GM12878 (cell line): Measurements from ENCODE around the gene MANBA. TPM values are rescaled to one million over a fixed set of nuclear protein-coding genes. Genes with fewer than 3 reads are reported as not detected.

Experiments
- BHLHE40 ChIP-seq, 2 experiments: fragments of 450-650 bp in 1 of 2; IDR thresholded peaks; 2 replicates each; pipeline ENCODE4 v1.6.1; 2011 to 2017; ENCODE audit warnings: low read depth in 2 of 2, borderline replicate concordance in 1 of 2, improper control_type of control experiment in 1 of 2, low read length in 1 of 2, mild to moderate bottlenecking in 1 of 2
- BMI1 ChIP-seq: fragments of 450-650 bp; IDR thresholded peaks from 2 replicates; pipeline ENCODE4 v1.6.1; 2016; ENCODE audit warnings: mild to moderate bottlenecking, moderate library complexity, borderline replicate concordance
- IKZF1 ChIP-seq: fragments of 450-650 bp; conservative IDR thresholded peaks from 2 replicates; pipeline ENCODE4 v1.6.1; 2017; ENCODE audit warnings: antibody characterized with exemption, mild to moderate bottlenecking
- IRF4 ChIP-seq: IDR thresholded peaks from 2 replicates; pipeline ENCODE4 v1.6.1; 2011; ENCODE audit warnings: low read depth, low read length
- MXI1 ChIP-seq: fragments of 150-350 bp; IDR thresholded peaks from 2 replicates; pipeline ENCODE4 v1.6.1; 2011; ENCODE audit warnings: low read depth, mild to moderate bottlenecking, inconsistent platforms, low read length, improper control_type of control experiment
- MYC ChIP-seq: IDR thresholded peaks from 2 replicates; pipeline ENCODE4 v1.6.1; 2011; ENCODE audit warnings: mild to moderate bottlenecking, low read length, moderate library complexity, inconsistent platforms; ENCODE audit not compliant: insufficient read depth, insufficient replicate concordance, insufficient read length, severe bottlenecking
- NFIC ChIP-seq: IDR thresholded peaks from 2 replicates; pipeline ENCODE4 v1.6.1; 2012; ENCODE audit warnings: low read depth, mild to moderate bottlenecking, inconsistent platforms, low read length, moderate library complexity
- SIX5 ChIP-seq: IDR thresholded peaks from 2 replicates; pipeline ENCODE4 v1.6.1; 2011; ENCODE audit warnings: mild to moderate bottlenecking, low read depth, low read length, moderate library complexity; ENCODE audit not compliant: severe bottlenecking
- SMARCA5 ChIP-seq: fragments of 450-650 bp; IDR thresholded peaks from 2 replicates; pipeline ENCODE4 v1.6.1; 2017; ENCODE audit warnings: mild to moderate bottlenecking
- SREBF2 ChIP-seq: IDR thresholded peaks from 2 replicates; pipeline ENCODE4 v1.6.1; 2012; ENCODE audit warnings: mild to moderate bottlenecking, low read length
- SUPT20H ChIP-seq: IDR thresholded peaks from 2 replicates; pipeline ENCODE4 v1.6.1; 2011; ENCODE audit warnings: low read depth, mild to moderate bottlenecking, low read length, moderate library complexity, borderline replicate concordance; ENCODE audit not compliant: control insufficient read depth
- polyA plus RNA-seq, 11 experiments: library from polyadenylated mRNA; depleted of rRNA in 4 of 11; unstranded in 6 of 11; stranded (reverse) in 5 of 11; fragments of >200 nt; fragmentation: Nextera tagmentation in 4 of 11; fragmentation: Illumina TruSeq in 1 of 11; extraction: Ambion mirVana in 4 of 11; extraction: Trizol in 1 of 11; gene quantifications; 1 replicate in 1 of 11; 2 replicates in 10 of 11; pipeline versions ENCODE4 v1.2.1 to v1.2.3, GENCODE V29; 2011 to 2016; ENCODE audit warnings: inconsistent platforms in 2 of 11, missing spikeins in 2 of 11, low read depth in 1 of 11
- total RNA-seq, 4 experiments: library from RNA; depleted of rRNA in 3 of 4; stranded (reverse); fragments of >200 nt in 3 of 4; fragmentation: Illumina TruSeq in 1 of 4; extraction: Trizol in 1 of 4; gene quantifications; 2 replicates each; pipeline versions ENCODE4 v1.2.1 to v1.2.3, GENCODE V29; 2013 to 2021
- TF ChIP-seq, protein P1 (sequence below): fragments of 450-650 bp; IDR thresholded peaks from 2 replicates; pipeline ENCODE4 v1.6.1; 2017; ENCODE audit warnings: mild to moderate bottlenecking, moderate library complexity
- TF ChIP-seq, protein P2 (sequence below): IDR thresholded peaks from 2 replicates; pipeline ENCODE4 v1.6.1; 2012; ENCODE audit warnings: low read length, inconsistent platforms
- TF ChIP-seq, protein P3 (sequence below): IDR thresholded peaks from 2 replicates; pipeline ENCODE4 v1.6.1; 2011; ENCODE audit warnings: low read depth, mild to moderate bottlenecking, low read length, moderate library complexity, borderline replicate concordance; ENCODE audit errors: extremely low read depth
- TF ChIP-seq, protein P4 (sequence below): fragments of 450-650 bp; IDR thresholded peaks from 2 replicates; pipeline ENCODE4 v1.6.1; 2018; ENCODE audit warnings: borderline replicate concordance, mild to moderate bottlenecking; ENCODE audit not compliant: partially characterized antibody
- TF ChIP-seq, protein P5 (sequence below): IDR thresholded peaks from 2 replicates; pipeline ENCODE4 v1.6.1; 2011; ENCODE audit warnings: low read depth, low read length, improper control_type of control experiment, borderline replicate concordance
- TF ChIP-seq, protein P6 (sequence below): fragments of 450-650 bp; IDR thresholded peaks from 2 replicates; pipeline ENCODE4 v1.6.1; 2017; ENCODE audit warnings: mild to moderate bottlenecking, low read depth, inconsistent platforms; ENCODE audit not compliant: poor library complexity, severe bottlenecking

MANBA gene
- total and polyA plus RNA-seq, 10 of the 15 experiments (the other 5 are each of a cell fraction or from before 2014, with no cell fraction given), result 3.8 to 19.0 (median 12.5) TPM

DNA sequence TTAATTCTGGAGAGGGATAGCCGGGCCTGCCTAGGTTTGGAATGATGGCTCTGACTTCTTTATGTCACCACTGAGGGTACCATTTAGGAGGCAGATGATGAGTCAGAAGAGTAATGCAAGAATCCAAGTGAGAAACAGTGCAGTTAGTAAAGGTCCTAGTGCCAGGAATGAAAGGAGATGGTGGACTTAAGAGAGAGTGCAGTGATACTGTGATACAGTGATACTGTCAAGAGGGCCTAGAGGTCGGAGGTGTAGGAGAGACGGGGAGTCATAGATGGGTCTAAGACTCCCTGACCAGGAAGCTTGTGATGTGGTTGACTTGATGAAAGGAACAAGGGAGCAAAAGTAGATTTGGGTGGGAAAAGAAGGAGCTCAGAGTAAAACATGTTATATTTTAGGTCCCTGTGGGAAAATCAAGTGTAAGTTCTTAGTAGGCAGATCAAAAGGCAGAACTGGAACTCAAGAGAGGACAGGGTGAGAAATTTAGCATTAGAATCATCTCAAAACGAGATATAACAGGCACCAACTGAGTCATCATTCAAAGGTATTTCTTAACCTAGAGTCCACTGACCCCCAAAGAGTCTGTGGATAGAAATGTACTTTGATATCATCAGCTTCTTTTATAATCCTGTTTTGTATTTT, 174.6 kb downstream of the MANBA start (continued):
- TF ChIP-seq MXI1 (no peak), MYC (no peak), NFIC (peak; percentile 37; the same call in 1 of the 2 replicates), SUPT20H (no peak), SIX5 (no peak), SMARCA5 (no peak), SREBF2 (0 out of 2 replicates have a peak, but pooled peaks have one; percentile 13), IRF4 (no peak), BHLHE40 (IDR thresholded peaks at IDR 0.05; ENCODE audit: borderline replicate concordance in 1 of 2, low read depth in 2 of 2, low read length in 1 of 2) (no peak), IKZF1 (peak; percentile 38), BMI1 (0 out of 2 replicates have a peak, but pooled peaks have one; percentile 13)
- TF ChIP-seq, protein P1, sequence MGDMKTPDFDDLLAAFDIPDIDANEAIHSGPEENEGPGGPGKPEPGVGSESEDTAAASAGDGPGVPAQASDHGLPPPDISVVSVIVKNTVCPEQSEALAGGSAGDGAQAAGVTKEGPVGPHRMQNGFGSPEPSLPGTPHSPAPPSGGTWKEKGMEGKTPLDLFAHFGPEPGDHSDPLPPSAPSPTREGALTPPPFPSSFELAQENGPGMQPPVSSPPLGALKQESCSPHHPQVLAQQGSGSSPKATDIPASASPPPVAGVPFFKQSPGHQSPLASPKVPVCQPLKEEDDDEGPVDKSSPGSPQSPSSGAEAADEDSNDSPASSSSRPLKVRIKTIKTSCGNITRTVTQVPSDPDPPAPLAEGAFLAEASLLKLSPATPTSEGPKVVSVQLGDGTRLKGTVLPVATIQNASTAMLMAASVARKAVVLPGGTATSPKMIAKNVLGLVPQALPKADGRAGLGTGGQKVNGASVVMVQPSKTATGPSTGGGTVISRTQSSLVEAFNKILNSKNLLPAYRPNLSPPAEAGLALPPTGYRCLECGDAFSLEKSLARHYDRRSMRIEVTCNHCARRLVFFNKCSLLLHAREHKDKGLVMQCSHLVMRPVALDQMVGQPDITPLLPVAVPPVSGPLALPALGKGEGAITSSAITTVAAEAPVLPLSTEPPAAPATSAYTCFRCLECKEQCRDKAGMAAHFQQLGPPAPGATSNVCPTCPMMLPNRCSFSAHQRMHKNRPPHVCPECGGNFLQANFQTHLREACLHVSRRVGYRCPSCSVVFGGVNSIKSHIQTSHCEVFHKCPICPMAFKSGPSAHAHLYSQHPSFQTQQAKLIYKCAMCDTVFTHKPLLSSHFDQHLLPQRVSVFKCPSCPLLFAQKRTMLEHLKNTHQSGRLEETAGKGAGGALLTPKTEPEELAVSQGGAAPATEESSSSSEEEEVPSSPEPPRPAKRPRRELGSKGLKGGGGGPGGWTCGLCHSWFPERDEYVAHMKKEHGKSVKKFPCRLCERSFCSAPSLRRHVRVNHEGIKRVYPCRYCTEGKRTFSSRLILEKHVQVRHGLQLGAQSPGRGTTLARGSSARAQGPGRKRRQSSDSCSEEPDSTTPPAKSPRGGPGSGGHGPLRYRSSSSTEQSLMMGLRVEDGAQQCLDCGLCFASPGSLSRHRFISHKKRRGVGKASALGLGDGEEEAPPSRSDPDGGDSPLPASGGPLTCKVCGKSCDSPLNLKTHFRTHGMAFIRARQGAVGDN, result no peak
- TF ChIP-seq, protein P2, sequence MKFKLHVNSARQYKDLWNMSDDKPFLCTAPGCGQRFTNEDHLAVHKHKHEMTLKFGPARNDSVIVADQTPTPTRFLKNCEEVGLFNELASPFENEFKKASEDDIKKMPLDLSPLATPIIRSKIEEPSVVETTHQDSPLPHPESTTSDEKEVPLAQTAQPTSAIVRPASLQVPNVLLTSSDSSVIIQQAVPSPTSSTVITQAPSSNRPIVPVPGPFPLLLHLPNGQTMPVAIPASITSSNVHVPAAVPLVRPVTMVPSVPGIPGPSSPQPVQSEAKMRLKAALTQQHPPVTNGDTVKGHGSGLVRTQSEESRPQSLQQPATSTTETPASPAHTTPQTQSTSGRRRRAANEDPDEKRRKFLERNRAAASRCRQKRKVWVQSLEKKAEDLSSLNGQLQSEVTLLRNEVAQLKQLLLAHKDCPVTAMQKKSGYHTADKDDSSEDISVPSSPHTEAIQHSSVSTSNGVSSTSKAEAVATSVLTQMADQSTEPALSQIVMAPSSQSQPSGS, result peak; percentile 39; the same call in 1 of the 2 replicates
- TF ChIP-seq, protein P3, sequence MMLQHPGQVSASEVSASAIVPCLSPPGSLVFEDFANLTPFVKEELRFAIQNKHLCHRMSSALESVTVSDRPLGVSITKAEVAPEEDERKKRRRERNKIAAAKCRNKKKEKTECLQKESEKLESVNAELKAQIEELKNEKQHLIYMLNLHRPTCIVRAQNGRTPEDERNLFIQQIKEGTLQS, result no peak
- TF ChIP-seq, protein P4, sequence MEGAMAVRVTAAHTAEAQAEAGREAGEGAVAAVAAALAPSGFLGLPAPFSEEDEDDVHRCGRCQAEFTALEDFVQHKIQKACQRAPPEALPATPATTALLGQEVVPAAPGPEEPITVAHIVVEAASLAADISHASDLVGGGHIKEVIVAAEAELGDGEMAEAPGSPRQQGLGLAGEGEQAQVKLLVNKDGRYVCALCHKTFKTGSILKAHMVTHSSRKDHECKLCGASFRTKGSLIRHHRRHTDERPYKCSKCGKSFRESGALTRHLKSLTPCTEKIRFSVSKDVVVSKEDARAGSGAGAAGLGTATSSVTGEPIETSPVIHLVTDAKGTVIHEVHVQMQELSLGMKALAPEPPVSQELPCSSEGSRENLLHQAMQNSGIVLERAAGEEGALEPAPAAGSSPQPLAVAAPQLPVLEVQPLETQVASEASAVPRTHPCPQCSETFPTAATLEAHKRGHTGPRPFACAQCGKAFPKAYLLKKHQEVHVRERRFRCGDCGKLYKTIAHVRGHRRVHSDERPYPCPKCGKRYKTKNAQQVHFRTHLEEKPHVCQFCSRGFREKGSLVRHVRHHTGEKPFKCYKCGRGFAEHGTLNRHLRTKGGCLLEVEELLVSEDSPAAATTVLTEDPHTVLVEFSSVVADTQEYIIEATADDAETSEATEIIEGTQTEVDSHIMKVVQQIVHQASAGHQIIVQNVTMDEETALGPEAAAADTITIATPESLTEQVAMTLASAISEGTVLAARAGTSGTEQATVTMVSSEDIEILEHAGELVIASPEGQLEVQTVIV, result no peak
- TF ChIP-seq, protein P5, sequence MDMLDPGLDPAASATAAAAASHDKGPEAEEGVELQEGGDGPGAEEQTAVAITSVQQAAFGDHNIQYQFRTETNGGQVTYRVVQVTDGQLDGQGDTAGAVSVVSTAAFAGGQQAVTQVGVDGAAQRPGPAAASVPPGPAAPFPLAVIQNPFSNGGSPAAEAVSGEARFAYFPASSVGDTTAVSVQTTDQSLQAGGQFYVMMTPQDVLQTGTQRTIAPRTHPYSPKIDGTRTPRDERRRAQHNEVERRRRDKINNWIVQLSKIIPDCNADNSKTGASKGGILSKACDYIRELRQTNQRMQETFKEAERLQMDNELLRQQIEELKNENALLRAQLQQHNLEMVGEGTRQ, result no peak
- TF ChIP-seq, protein P6, sequence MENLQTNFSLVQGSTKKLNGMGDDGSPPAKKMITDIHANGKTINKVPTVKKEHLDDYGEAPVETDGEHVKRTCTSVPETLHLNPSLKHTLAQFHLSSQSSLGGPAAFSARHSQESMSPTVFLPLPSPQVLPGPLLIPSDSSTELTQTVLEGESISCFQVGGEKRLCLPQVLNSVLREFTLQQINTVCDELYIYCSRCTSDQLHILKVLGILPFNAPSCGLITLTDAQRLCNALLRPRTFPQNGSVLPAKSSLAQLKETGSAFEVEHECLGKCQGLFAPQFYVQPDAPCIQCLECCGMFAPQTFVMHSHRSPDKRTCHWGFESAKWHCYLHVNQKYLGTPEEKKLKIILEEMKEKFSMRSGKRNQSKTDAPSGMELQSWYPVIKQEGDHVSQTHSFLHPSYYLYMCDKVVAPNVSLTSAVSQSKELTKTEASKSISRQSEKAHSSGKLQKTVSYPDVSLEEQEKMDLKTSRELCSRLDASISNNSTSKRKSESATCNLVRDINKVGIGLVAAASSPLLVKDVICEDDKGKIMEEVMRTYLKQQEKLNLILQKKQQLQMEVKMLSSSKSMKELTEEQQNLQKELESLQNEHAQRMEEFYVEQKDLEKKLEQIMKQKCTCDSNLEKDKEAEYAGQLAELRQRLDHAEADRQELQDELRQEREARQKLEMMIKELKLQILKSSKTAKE, result peak; percentile 39
